Esophagus muscularis mucosa (tissue), 4 donors: ENCODE results near the gene PDZRN3. TPM values are rescaled to one million over a fixed set of nuclear protein-coding genes. Genes with fewer than 3 reads are reported as not detected.

Experiments
- DNase-seq: peaks from one replicate; pipeline ENCODE4 v3.0.0-alpha.2; 2017; ENCODE audit errors: extremely low spot score
- H3K27ac ChIP-seq, 4 donors: fragments of 200-600 bp; sonication (generic); replicated peaks in 1 of 4; 1 replicate in 3 of 4; 2 replicates in 1 of 4; pipeline ENCODE4 v1.5.1; 2016 to 2019; ENCODE audit warnings: mild to moderate bottlenecking in 1 of 4
- H3K27me3 ChIP-seq, 4 donors: fragments of 200-600 bp; sonication (generic); one replicate each; pipeline versions ENCODE4 v1.5.1 to v1.6.0; 2016 to 2019
- H3K36me3 ChIP-seq, 4 donors: fragments of 200-600 bp; sonication (generic); one replicate each; pipeline ENCODE4 v1.5.1; 2016 to 2019
- H3K4me1 ChIP-seq, 4 donors: fragments of 200-600 bp; sonication (generic); one replicate each; pipeline ENCODE4 v1.5.1; 2016 to 2019
- H3K4me3 ChIP-seq, 4 donors: fragments of 200-600 bp; sonication (generic); 1 replicate in 2 of 4; 2 replicates in 2 of 4; pipeline ENCODE4 v1.5.1; 2016 to 2019; ENCODE audit warnings: mild to moderate bottlenecking in 4 of 4, moderate library complexity in 1 of 4
- H3K9me3 ChIP-seq, 4 donors: fragments of 200-600 bp; sonication (generic); 1 replicate in 3 of 4; 2 replicates in 1 of 4; pipeline ENCODE4 v1.5.1; 2016 to 2019
- CTCF ChIP-seq, 3 experiments: fragments of 200-600 bp in 2 of 3; fragments of 450-650 bp in 1 of 3; sonication (generic) in 2 of 3; IDR thresholded peaks; one replicate each; pipeline ENCODE4 v1.5.1; 2017 to 2019; ENCODE audit warnings: antibody characterized with exemption in 3 of 3, mild to moderate bottlenecking in 2 of 3, moderate library complexity in 1 of 3
- EP300 ChIP-seq: sonication (generic); formaldehyde crosslinking; IDR thresholded peaks from one replicate; pipeline ENCODE4 v1.6.1; 2017; ENCODE audit warnings: antibody characterized with exemption
- POLR2A ChIP-seq: fragments of 450-650 bp; IDR thresholded peaks from one replicate; pipeline ENCODE4 v1.6.1; 2017; ENCODE audit warnings: antibody characterized with exemption, moderate library complexity, mild to moderate bottlenecking, low read depth
- POLR2AphosphoS5 ChIP-seq, 2 donors: sonication (generic); formaldehyde crosslinking; IDR thresholded peaks; one replicate each; pipeline ENCODE4 v1.6.1; 2017; ENCODE audit warnings: antibody characterized with exemption in 2 of 2
- WGBS: methylation state at CpG from one replicate; pipeline ENCODE4 v1.1.5; 2018; 5-methylcytosine and 5-hydroxymethylcytosine counted together
- intact Hi-C: fragments of 100-400 bp; cut with DNase I; formaldehyde crosslinking; loops from one replicate; pipeline ENCODE4 v1.15.1; 2023
- total RNA-seq, 4 donors: library from RNA; depleted of rRNA; stranded (reverse); fragments of >200 nt; gene quantifications; one replicate each; pipeline versions ENCODE4 v1.1.0 to v1.2.1, GENCODE V29; 2016

PDZRN3 gene
- total RNA-seq, 4 donors from 2014 or later: 149 to 314 (median 220) TPM

GRCh38 chr3:73584873-73585272 lies 39.9 kb downstream of the PDZRN3 start:
- Histone ChIP-seq H3K36me3 (no peaks in the 10 kb centered on the region), H3K27ac (no peak overlapping the region), H3K27me3 (no peaks in the 10 kb centered on the region), H3K9me3 (no peaks in the 10 kb centered on the region), H3K4me1 (peaks cover 52 to 85% (median 79%) of the 10 kb centered on the region in 4 donors), H3K4me3 (no peak overlapping the region)
- TF ChIP-seq POLR2AphosphoS5 (IDR thresholded peaks at IDR 0.05) (no peak), EP300 (no peak), POLR2A (no peak), CTCF (IDR thresholded peaks at IDR 0.05) (no peak)
- intact Hi-C loops: no loop called here
- DNase-seq: no peak

- Histone ChIP-seq H3K27me3 (no peaks in the 10 kb centered on the region), H3K27ac (no peak overlapping the region), H3K36me3 (no peaks in the 10 kb centered on the region), H3K9me3 (no peaks in the 10 kb centered on the region), H3K4me1 (peaks cover 40 to 78% (median 69%) of the 10 kb centered on the region in 4 donors), H3K4me3 (no peak overlapping the region)
- 72% methylated on average over 4 of the region's 4 CpGs for WGBS
- no peak for DNase-seq
- intact Hi-C loops: no loop called here
- TF ChIP-seq CTCF (IDR thresholded peaks at IDR 0.05) (no peak), EP300 (no peak), POLR2AphosphoS5 (IDR thresholded peaks at IDR 0.05) (no peak), POLR2A (no peak)
These were observed 42.2 kb downstream of the PDZRN3 start for GRCh38 chr3:73582535-73582934.

GRCh38 chr3:73581134-73581846 lies 43.5 kb downstream of the PDZRN3 start:
- H3K36me3 ChIP-seq: no peaks in the 10 kb centered on the region
- H3K27ac ChIP-seq: peak overlapping the region in 1 of 4 donors; percentile 2
- TF ChIP-seq EP300 (no peak), POLR2AphosphoS5 (IDR thresholded peaks at IDR 0.05) (no peak), POLR2A (no peak), CTCF (IDR thresholded peaks at IDR 0.05) (no peak)
- H3K4me3 ChIP-seq: no peak overlapping the region
- H3K9me3 ChIP-seq: no peaks in the 10 kb centered on the region
- H3K4me1 ChIP-seq: peaks cover 38 to 81% (median 68%) of the 10 kb centered on the region in 4 donors
- intact Hi-C loops: no loop called here
- DNase-seq: no peak
- 70% methylated on average over 2 of the region's 2 CpGs for WGBS
- no peaks in the 10 kb centered on the region for H3K27me3 ChIP-seq

GRCh38 chr3:73580343-73580742 lies 44.4 kb downstream of the PDZRN3 start:
- 46% methylated on average over 2 of the region's 2 CpGs for WGBS
- no peak for DNase-seq
- no peaks in the 10 kb centered on the region for H3K36me3 ChIP-seq
- no peak overlapping the region for H3K4me3 ChIP-seq
- H3K27ac ChIP-seq: peak overlapping the region in 2 of 4 donors; percentile 2 to 25
- H3K4me1 ChIP-seq: peaks cover 43 to 81% (median 68%) of the 10 kb centered on the region in 4 donors
- intact Hi-C loops: no loop called here
- H3K27me3 ChIP-seq: no peaks in the 10 kb centered on the region
- no peaks in the 10 kb centered on the region for H3K9me3 ChIP-seq
- TF ChIP-seq EP300 (no peak), POLR2AphosphoS5 (IDR thresholded peaks at IDR 0.05) (peak in 1 of 2 donors; percentile 12), POLR2A (no peak), CTCF (IDR thresholded peaks at IDR 0.05) (no peak)

GRCh38 chr3:73577704-73578103 lies 47.0 kb downstream of the PDZRN3 start:
- WGBS: 94% methylated on average over 5 of the region's 5 CpGs
- H3K27me3 ChIP-seq: no peaks in the 10 kb centered on the region
- H3K4me1 ChIP-seq: peaks cover 46 to 80% (median 68%) of the 10 kb centered on the region in 4 donors
- no peak overlapping the region for H3K27ac ChIP-seq
- DNase-seq: no peak
- H3K9me3 ChIP-seq: no peaks in the 10 kb centered on the region
- no peak overlapping the region for H3K4me3 ChIP-seq
- no peak for TF ChIP-seq POLR2A
- TF ChIP-seq CTCF (IDR thresholded peaks at IDR 0.05): no peak
- no peak for TF ChIP-seq POLR2AphosphoS5 (IDR thresholded peaks at IDR 0.05)
- H3K36me3 ChIP-seq: no peaks in the 10 kb centered on the region
- intact Hi-C loops: no loop called here
